Measurements from ENCODE around the gene SLC37A1.

The SLC37A1 gene

DNA sequence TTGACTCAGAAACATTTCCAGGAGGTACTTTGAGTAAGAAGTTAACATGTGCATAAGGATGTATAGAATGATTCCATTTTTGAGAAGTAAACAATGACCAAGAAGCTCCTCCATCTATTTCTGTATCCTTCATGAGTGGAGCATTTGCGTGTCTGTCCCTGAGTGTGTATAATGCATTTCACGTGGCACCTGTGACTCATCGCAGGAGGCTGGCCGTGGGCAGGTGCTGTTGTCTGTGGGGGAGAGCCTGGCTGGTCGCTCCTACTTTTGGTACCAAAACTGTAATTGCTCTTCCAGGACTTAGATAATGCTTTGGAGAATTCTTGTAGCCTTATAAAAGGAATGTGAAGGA, 16.5 kb downstream of the SLC37A1 start:
- Histone ChIP-seq H3K9ac (ENCODE audit: low read length) (no peak overlapping the region), H3K79me2 (ENCODE audit: insufficient read depth, low read length) (peaks cover 47% of the 10 kb centered on the region), H3K27ac (ENCODE audit: low read depth, low read length) (peak overlapping the region; percentile 93), H4K20me1 (ENCODE audit: low read depth, low read length) (no peaks in the 10 kb centered on the region), H2AFZ (ENCODE audit: low read depth, low read length, severe bottlenecking) (no peak overlapping the region), H3K27me3 (ENCODE audit: low read length) (no peaks in the 10 kb centered on the region), H3K36me3 (ENCODE audit: low read length) (0 out of 2 replicates have a peak, but pooled peaks cover 2% of the 10 kb centered on the region), H3K4me2 (ENCODE audit: low read depth, low read length, poor library complexity, severe bottlenecking) (peak overlapping the region; percentile 24), H3K9me2 (replicated peaks; ENCODE audit: insufficient read depth, low read length) (no peaks in the 10 kb centered on the region), H3K9me3 (ENCODE audit: insufficient read depth, low read length) (no peaks in the 10 kb centered on the region), H3K4me3 (ENCODE audit: insufficient read depth, low read length, poor library complexity, severe bottlenecking) (no peak overlapping the region), H3F3A (ENCODE audit: insufficient read depth) (peaks cover 89% of the 10 kb centered on the region)
- no peak for TF ChIP-seq EZH2phosphoT487 (conservative IDR thresholded peaks at IDR 0.05; ENCODE audit: low read length)
- TF ChIP-seq, protein P1, sequence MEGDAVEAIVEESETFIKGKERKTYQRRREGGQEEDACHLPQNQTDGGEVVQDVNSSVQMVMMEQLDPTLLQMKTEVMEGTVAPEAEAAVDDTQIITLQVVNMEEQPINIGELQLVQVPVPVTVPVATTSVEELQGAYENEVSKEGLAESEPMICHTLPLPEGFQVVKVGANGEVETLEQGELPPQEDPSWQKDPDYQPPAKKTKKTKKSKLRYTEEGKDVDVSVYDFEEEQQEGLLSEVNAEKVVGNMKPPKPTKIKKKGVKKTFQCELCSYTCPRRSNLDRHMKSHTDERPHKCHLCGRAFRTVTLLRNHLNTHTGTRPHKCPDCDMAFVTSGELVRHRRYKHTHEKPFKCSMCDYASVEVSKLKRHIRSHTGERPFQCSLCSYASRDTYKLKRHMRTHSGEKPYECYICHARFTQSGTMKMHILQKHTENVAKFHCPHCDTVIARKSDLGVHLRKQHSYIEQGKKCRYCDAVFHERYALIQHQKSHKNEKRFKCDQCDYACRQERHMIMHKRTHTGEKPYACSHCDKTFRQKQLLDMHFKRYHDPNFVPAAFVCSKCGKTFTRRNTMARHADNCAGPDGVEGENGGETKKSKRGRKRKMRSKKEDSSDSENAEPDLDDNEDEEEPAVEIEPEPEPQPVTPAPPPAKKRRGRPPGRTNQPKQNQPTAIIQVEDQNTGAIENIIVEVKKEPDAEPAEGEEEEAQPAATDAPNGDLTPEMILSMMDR (IDR thresholded peaks at IDR 0.05; ENCODE audit: insufficient read depth, low read length, poor library complexity, severe bottlenecking), result no peak

DNA sequence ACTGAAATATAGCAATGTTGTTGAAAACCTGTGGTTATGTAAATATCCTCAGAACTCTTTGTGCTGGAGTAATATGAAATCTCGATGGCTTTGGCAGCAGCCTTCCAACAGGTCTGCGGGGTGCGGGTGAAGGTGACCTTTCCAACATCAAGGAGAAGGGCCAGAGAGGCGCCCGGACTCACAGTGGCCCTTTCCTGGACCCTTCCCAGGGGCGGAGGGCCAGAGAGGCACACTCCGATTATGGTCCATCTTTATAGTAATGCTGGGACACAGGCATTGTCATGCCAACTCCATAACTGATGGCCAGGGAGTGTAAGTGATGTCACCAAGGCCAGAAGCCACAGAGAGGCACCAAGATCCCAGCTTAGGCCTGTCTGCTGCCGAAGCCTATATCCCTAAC, 18.1 kb downstream of the SLC37A1 start:
- H3K4me2 ChIP-seq (ENCODE audit: low read depth, low read length, poor library complexity, severe bottlenecking), result peak overlapping the region; percentile 86
- no peak overlapping the region for H3K4me3 ChIP-seq (ENCODE audit: insufficient read depth, low read length, poor library complexity, severe bottlenecking)
- H3K27ac ChIP-seq (ENCODE audit: low read depth, low read length), result peak overlapping the region; percentile 96
- no peaks in the 10 kb centered on the region for H4K20me1 ChIP-seq (ENCODE audit: low read depth, low read length)
- H3K9ac ChIP-seq (ENCODE audit: low read length), result peak overlapping the region; percentile 78
- H2AFZ ChIP-seq (ENCODE audit: low read depth, low read length, severe bottlenecking), result no peak overlapping the region
- no peak for TF ChIP-seq EZH2phosphoT487 (conservative IDR thresholded peaks at IDR 0.05; ENCODE audit: low read length)
- TF ChIP-seq, protein P1 (IDR thresholded peaks at IDR 0.05; ENCODE audit: insufficient read depth, low read length, poor library complexity, severe bottlenecking), result no peak
- H3K36me3 ChIP-seq (ENCODE audit: low read length), result no peaks in the 10 kb centered on the region
- no peaks in the 10 kb centered on the region for H3K9me2 ChIP-seq (replicated peaks; ENCODE audit: insufficient read depth, low read length)
- H3K9me3 ChIP-seq (ENCODE audit: insufficient read depth, low read length), result no peaks in the 10 kb centered on the region
- H3F3A ChIP-seq (ENCODE audit: insufficient read depth), result peaks cover 89% of the 10 kb centered on the region
- H3K27me3 ChIP-seq (ENCODE audit: low read length), result no peaks in the 10 kb centered on the region
- peaks cover 47% of the 10 kb centered on the region for H3K79me2 ChIP-seq (ENCODE audit: insufficient read depth, low read length)

DNA sequence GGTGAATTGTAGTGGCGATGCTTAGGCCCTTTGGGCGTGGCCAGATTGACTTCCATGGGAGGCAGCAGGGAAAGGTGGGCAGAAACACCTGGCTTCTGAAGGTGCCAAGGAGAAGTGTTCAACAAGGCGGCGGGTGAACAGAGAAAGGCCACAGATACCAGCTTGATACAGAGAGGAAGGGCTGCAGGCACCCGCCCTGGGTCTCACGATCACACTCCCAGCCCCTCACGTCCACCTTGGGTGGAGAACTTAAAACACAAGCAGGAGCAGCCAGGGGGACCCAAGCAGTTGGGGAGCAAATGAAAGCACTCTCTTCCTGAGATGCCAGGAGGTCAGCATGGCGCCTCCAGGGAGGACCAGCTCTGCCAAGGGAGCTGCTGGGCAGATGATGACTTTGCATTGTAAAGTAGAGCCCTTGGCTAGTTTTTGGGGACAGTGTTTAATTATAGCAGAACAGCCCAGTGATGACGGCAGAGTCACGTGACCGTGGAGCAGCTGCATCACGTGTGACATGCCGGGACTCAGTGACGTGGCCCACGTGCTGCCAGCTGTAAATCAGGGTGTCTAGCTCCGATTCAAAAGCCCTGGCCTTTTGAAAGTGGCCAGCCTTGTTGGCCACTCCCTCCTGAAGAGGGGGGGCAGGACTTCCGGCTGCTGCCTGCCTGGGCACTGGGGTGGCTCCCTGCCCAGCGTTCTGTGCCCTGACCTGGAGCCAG, 19.0 kb downstream of the SLC37A1 start:
- peak overlapping the region; percentile 86 for H3K4me2 ChIP-seq (ENCODE audit: low read depth, low read length, poor library complexity, severe bottlenecking)
- peak overlapping the region; percentile 58 for H3K4me3 ChIP-seq (ENCODE audit: insufficient read depth, low read length, poor library complexity, severe bottlenecking)
- no peaks in the 10 kb centered on the region for H4K20me1 ChIP-seq (ENCODE audit: low read depth, low read length)
- no peak for TF ChIP-seq EZH2phosphoT487 (conservative IDR thresholded peaks at IDR 0.05; ENCODE audit: low read length)
- TF ChIP-seq, protein P1 (IDR thresholded peaks at IDR 0.05; ENCODE audit: insufficient read depth, low read length, poor library complexity, severe bottlenecking), result no peak
- H3K9ac ChIP-seq (ENCODE audit: low read length), result peak overlapping the region; percentile 78
- no peaks in the 10 kb centered on the region for H3K9me3 ChIP-seq (ENCODE audit: insufficient read depth, low read length)
- peaks cover 90% of the 10 kb centered on the region for H3F3A ChIP-seq (ENCODE audit: insufficient read depth)
- peak overlapping the region; percentile 96 for H3K27ac ChIP-seq (ENCODE audit: low read depth, low read length)
- H3K36me3 ChIP-seq (ENCODE audit: low read length), result no peaks in the 10 kb centered on the region
- H3K79me2 ChIP-seq (ENCODE audit: insufficient read depth, low read length), result peaks cover 47% of the 10 kb centered on the region
- H3K9me2 ChIP-seq (replicated peaks; ENCODE audit: insufficient read depth, low read length), result no peaks in the 10 kb centered on the region
- H2AFZ ChIP-seq (ENCODE audit: low read depth, low read length, severe bottlenecking), result no peak overlapping the region
- H3K27me3 ChIP-seq (ENCODE audit: low read length), result no peaks in the 10 kb centered on the region
